HG03103 (cell line): ENCODE measurements around the gene ELOVL5.

Source experiments
- ATAC-seq: cut with Tn5 transposase; IDR thresholded peaks from one replicate; pipeline ENCODE4 v1.9.1; 2021; ENCODE audit warnings: low read depth; ENCODE audit not compliant: unreplicated experiment

Gene ELOVL5

GRCh38 chr6:53281518-53282215 is 67.1 kb downstream of the ELOVL5 start:
- no peak for ATAC-seq

DNA sequence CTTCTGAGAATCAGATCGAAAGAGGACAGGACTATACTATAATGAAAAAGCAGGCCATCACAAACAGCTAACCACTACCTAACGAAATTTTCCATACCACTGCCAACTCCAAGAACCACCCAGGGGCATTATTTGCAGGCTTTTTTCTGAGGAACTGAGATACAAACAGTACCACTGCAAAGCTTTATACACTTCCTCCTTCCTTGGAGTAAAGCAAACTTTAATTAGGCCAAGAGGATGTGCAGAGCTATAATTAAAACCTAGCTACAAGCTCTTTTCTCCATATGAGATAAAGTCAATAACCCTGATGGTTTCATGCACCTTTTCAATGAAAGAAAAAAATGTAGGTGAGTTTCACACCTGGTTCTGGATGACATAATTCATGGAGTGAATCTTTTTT is 68.5 kb downstream of the ELOVL5 start:
- no peak for ATAC-seq

- ATAC-seq: no peak
These were observed 69.5 kb downstream of the ELOVL5 start for GRCh38 chr6:53279293-53279692.

- no peak for ATAC-seq
These were observed 75.4 kb downstream of the ELOVL5 start for GRCh38 chr6:53273370-53273769.

- no peak for ATAC-seq
These were observed 78.9 kb downstream of the ELOVL5 start for GRCh38 chr6:53269827-53270226.

GRCh38 chr6:53268858-53269608 is 79.7 kb downstream of the ELOVL5 start:
- ATAC-seq: no peak

- no peak for ATAC-seq
These were observed 82.1 kb downstream of the ELOVL5 start for GRCh38 chr6:53266553-53267090.

DNA sequence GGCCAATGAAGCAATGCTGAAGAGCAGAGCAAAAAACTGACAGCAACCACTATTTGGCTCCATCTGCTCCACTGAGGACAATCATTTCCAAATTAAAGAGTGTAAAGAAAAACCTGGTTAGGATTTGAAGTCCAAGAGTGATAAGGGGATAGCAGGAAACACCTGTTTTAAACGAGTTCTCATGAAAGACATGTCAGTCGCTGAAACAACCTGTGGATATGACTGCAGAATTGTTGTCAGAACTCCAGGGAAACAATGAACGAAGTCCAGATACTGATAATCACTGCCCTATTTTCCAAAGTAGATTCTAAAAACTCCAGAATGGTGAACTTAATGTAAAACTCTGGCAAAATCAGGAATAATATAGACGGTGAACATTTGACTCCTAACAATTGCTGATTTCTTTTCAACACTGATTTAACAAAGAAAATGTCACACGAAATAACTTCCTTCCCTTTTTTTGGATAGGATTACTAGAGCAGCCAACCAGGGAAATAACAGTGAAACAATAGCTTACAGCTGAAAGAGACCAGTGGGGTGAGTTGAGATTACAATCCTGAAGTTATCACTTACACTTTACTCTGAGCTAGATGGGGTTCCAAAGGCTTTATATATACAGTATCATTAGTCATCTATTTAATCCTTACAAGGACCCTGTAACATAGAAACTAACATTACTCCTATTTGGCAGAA is 83.7 kb downstream of the ELOVL5 start:
- ATAC-seq: no peak

- ATAC-seq: no peak
These were observed 84.4 kb downstream of the ELOVL5 start for GRCh38 chr6:53264337-53264736.

DNA sequence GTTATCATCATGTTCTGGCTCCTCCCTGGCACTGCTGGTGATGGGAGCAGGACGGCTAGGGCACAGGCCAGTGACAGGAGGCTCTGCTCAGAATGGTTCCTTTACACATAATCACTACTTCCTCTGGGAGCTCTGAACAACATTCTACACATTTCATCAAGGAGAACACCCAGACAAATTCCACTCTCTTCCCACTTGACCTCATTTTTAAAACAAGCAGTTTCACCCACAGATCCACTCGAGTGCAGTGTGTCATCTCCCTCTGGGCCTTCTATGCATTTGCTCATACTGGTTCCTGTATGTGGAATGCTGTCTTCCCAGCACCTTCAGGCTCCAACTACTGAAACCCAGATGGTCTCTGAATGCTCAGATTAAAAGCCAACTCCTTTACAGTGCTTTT is 84.8 kb downstream of the ELOVL5 start:
- ATAC-seq: no peak

DNA sequence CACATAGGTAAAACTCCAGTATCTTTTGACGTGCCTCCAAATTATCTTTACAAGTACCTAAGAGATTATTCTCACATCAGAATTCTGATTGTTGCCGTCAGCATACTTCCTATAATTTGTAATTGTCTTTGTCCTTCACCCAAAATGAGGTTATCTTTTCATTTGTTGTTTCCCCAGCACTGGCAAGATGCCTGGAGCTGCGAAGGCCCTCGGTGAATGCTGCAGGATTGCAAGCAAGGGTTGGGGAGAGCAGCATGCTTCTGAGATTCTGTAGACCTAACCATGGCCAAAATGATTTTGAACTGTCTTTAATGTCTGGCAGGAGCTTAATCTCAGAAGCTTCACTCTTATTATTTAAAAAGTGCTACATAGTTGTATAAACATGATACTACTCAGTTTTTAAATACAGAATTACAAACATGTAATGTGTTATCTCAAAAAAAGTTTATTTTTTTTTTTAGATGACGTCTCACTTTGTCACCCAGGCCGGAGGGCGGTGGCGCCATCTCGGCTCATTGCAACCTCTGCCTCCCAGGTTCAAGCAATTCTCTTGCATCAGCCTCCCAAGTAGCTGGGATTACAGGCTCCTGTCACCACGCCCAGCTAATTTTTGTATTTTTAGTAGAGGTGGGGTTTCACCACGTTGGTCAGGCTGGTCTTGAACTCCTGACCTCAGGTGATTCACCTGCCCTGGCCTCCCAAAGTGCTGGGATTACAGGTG is 88.7 kb downstream of the ELOVL5 start:
- ATAC-seq: no peak

DNA sequence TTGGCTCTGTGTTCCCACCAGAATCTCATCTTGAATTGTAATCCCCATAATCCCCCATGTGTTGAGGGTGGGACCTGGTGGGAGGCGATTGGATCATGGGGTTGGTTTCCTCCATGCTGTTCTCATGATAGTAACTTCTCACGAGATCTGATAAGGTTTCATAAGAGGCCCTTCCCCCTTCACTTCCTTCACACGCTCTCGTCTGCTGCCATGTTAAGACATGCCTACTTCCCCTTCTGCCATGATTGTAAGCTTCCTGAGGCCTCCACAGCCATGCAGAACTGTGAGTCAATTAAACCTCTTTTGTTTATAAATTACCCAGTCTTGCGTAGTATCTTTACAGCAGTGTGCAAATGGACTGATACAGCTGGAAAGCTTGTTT is 90.0 kb downstream of the ELOVL5 start:
- ATAC-seq: no peak

DNA sequence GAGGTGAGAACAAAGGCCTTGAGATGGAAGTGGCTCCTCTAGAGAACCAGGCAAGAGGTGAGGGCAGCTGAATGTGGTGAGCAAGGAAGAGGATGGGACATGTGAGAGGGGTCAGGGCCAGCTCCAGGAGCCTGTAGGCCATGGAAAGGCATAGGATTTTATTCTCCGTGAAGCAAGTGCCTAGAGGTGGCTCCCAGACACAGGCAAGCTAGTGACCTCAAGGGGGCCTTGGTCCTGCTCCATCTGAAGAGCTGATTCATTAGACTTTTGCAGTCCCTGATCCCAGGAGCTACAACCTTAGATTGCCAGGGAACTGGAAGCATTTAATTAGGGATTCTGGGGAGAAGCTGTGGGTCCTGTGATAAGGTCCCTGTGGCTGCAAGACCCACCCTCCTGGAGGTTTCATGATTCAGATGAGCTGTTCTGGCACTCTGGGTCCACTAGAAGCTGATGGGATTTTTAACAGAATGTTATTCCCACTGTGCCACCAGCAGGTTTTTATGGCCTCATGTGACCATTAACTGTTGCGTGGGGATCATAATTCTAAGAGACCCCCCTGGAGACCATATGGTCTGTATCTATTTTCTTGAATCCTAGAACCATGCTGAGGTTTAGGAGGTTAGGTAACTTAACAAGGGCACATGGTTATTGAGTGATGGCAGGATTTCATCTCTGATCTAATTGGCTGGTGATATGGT is 90.5 kb downstream of the ELOVL5 start:
- ATAC-seq: no peak

- no peak for ATAC-seq
These were observed 91.2 kb downstream of the ELOVL5 start for GRCh38 chr6:53257533-53257932.

DNA sequence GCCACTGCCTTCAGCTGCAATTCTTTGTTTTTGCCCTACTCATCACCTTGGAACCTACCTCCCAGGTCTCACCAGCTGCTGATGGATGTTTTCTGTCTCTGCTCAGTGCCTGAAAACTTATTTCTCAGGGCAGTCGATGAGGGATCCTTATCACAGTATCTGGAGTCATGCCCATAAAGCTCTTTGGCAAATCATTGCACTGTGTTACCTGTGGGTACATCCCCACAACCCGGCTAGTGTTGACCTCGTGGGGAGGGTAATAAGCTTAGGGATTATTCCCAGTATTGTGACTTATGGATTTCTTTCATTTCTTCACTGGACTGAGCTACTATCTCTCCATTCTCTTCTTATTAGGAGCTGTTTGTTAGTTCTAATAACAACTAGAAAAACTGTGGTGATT is 91.7 kb downstream of the ELOVL5 start:
- no peak for ATAC-seq

DNA sequence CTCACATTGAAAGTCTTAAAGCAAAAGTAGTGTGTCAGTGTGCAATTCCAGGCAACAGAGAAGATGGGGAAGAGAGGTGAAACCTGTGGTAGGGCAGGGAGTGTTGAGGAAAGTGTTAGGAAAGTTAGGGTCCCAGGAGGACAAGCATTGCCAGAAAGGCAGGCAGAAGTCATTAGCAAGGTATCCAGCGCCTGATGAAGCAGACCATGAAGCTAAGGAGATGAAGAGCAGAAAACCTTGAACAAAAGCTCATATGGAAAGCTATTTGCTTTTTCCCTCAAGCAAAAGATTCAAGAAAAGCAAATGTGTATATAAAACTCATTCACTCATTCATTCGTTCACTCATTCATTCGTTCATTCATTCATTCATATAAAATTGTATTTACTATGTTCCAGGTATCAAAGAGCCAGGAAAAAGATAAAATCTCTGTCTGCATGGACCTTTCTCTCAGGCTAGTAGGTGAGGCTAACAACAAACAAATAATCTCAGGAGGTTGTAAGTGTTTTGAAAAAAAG is 96.5 kb downstream of the ELOVL5 start:
- ATAC-seq: no peak

DNA sequence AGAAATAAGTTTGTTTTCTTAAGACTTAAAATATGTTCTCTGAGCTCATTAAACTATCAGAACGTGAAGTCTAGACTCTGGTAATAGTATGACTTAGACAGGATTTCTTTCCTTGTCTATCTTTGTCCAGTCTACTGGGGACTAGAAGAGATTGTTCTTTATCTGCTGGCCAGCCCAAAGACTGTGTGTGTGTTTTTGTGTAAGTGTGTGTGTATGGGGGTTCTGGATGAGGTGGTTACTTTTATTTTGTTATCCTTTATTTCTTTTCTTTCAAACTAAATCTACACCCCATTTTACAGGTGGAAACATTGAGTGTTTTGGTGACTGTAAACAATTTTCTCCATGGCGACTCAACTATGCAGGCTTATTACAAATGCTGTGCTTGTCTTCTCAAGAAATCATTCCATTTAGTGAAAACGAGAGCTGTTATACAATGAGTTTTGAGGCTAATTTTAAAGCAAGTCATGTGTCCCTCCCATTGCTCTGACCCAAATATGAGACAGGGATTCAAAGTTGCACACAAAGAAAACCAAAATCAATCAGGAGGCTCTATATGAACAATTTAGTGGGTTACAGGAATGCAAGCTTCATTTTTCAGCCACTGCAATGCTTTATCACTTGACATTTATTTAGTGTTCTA is 97.6 kb downstream of the ELOVL5 start:
- no peak for ATAC-seq

DNA sequence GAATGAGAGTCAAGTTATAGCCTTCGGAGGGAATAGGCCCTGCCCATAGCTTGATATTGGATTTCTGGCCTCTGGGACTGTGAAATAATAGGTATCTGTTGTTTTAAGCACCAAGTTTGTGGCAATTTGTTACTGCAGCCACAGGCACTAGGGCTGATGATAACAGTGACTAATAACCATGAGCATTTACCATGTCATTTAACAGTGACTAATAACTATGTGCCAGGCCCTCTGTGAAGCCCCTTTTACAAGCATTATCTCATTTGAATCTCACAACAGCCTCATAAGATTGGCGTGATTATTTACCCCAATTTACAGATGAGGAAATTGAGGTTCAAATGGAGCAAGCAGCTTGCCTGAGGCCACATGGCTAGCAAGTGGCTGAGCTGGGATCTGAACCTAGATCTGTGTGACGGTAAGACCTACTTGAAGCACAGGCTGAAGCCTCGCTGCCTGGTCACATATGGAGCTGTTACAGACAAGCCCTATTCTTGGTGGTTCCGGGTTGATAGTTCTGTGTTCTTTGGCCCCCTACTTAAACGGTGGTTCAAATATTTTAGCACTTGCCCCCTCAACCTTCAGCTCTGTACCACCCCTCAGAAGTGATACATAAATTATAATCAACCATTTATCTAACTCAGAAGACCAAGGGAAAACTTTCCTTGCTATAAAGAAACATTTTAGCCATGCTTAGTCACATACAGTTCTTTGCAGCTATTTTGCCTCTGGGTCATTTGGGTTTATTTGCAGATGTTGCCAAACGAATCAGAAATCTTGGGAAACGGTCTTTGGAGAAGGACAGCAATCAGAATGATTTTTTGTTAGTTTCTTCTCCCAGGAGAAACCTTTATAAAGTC is 98.3 kb downstream of the ELOVL5 start:
- no peak for ATAC-seq

- ATAC-seq: no peak
These were observed 101.8 kb downstream of the ELOVL5 start for GRCh38 chr6:53246924-53247323.
